ENCODE measurements around the gene C4BPA. TPM values are rescaled to one million over a fixed set of nuclear protein-coding genes. Genes with fewer than 3 reads are reported as not detected.
A peak's percentile ranks its signal among the peaks of the same experiment; 100 is the strongest.

Gene C4BPA
- total RNA-seq, 1 donor = not detected

GRCh38 chr1:207071426-207071825 is 32.6 kb upstream of the C4BPA start:
- no peaks in the 10 kb centered on the region for H3K9me3 ChIP-seq (ENCODE audit: low read depth, low read length)
- H3K4me2 ChIP-seq (ENCODE audit: insufficient read depth, low read length) = no peak overlapping the region
- no peaks in the 10 kb centered on the region for H4K20me1 ChIP-seq (ENCODE audit: insufficient read depth, low read length)
- H2AFZ ChIP-seq (ENCODE audit: low read length) = no peak overlapping the region
- H3K4me3 ChIP-seq (ENCODE audit: insufficient read depth, low read length) = no peak overlapping the region
- TF ChIP-seq, protein P1, sequence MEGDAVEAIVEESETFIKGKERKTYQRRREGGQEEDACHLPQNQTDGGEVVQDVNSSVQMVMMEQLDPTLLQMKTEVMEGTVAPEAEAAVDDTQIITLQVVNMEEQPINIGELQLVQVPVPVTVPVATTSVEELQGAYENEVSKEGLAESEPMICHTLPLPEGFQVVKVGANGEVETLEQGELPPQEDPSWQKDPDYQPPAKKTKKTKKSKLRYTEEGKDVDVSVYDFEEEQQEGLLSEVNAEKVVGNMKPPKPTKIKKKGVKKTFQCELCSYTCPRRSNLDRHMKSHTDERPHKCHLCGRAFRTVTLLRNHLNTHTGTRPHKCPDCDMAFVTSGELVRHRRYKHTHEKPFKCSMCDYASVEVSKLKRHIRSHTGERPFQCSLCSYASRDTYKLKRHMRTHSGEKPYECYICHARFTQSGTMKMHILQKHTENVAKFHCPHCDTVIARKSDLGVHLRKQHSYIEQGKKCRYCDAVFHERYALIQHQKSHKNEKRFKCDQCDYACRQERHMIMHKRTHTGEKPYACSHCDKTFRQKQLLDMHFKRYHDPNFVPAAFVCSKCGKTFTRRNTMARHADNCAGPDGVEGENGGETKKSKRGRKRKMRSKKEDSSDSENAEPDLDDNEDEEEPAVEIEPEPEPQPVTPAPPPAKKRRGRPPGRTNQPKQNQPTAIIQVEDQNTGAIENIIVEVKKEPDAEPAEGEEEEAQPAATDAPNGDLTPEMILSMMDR (IDR thresholded peaks at IDR 0.05; ENCODE audit: extremely low read depth, low read depth, low read length) = no peak
- H3K36me3 ChIP-seq (ENCODE audit: insufficient read depth, low read length) = no peaks in the 10 kb centered on the region
- H3K27ac ChIP-seq (ENCODE audit: low read depth, low read length) = no peak overlapping the region
- H3K79me2 ChIP-seq (ENCODE audit: insufficient read depth, low read length) = no peaks in the 10 kb centered on the region
- no peak for DNase-seq (ENCODE audit: insufficient read length, low spot score, missing footprints)
- no peaks in the 10 kb centered on the region for H3K27me3 ChIP-seq (ENCODE audit: insufficient read depth, low read length)
- H3K4me1 ChIP-seq (ENCODE audit: insufficient read depth, low read length) = peaks cover 2% of the 10 kb centered on the region

DNA sequence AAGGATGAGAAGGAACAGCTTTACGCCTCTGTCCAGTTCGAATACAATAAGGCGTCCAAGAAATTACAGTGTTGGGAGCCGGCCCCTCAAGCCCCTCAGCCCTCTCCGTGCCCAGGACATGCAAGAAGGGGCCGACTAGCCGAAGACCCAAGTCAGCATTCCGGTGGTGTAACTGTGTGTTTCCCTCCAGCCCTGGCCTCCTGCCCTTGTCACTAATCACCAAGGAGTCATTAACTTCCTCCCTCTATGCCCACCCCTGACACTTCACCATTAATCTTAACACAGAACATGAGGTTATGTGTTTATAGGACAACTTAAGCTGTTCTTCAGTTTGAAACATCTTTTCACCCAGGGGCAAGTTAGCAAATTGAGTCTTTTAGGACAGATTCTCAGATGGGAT is 31.8 kb upstream of the C4BPA start:
- no peak overlapping the region for H3K4me2 ChIP-seq (ENCODE audit: insufficient read depth, low read length)
- no peak overlapping the region for H2AFZ ChIP-seq (ENCODE audit: low read length)
- H3K36me3 ChIP-seq (ENCODE audit: insufficient read depth, low read length) = no peaks in the 10 kb centered on the region
- no peak overlapping the region for H3K27ac ChIP-seq (ENCODE audit: low read depth, low read length)
- H4K20me1 ChIP-seq (ENCODE audit: insufficient read depth, low read length) = no peaks in the 10 kb centered on the region
- no peaks in the 10 kb centered on the region for H3K79me2 ChIP-seq (ENCODE audit: insufficient read depth, low read length)
- H3K4me3 ChIP-seq (ENCODE audit: insufficient read depth, low read length) = no peak overlapping the region
- H3K4me1 ChIP-seq (ENCODE audit: insufficient read depth, low read length) = peaks cover 7% of the 10 kb centered on the region
- TF ChIP-seq, protein P1 (IDR thresholded peaks at IDR 0.05; ENCODE audit: extremely low read depth, low read depth, low read length) = no peak
- no peaks in the 10 kb centered on the region for H3K27me3 ChIP-seq (ENCODE audit: insufficient read depth, low read length)
- DNase-seq (ENCODE audit: insufficient read length, low spot score, missing footprints) = no peak
- H3K9me3 ChIP-seq (ENCODE audit: low read depth, low read length) = no peaks in the 10 kb centered on the region

GRCh38 chr1:207073906-207074820 is 29.9 kb upstream of the C4BPA start:
- no peak overlapping the region for H2AFZ ChIP-seq (ENCODE audit: low read length)
- H3K9me3 ChIP-seq (ENCODE audit: low read depth, low read length) = no peaks in the 10 kb centered on the region
- no peaks in the 10 kb centered on the region for H3K79me2 ChIP-seq (ENCODE audit: insufficient read depth, low read length)
- H3K4me3 ChIP-seq (ENCODE audit: insufficient read depth, low read length) = no peak overlapping the region
- peaks cover 7% of the 10 kb centered on the region for H3K4me1 ChIP-seq (ENCODE audit: insufficient read depth, low read length)
- no peaks in the 10 kb centered on the region for H3K27me3 ChIP-seq (ENCODE audit: insufficient read depth, low read length)
- no peaks in the 10 kb centered on the region for H3K36me3 ChIP-seq (ENCODE audit: insufficient read depth, low read length)
- no peak overlapping the region for H3K27ac ChIP-seq (ENCODE audit: low read depth, low read length)
- no peak overlapping the region for H3K4me2 ChIP-seq (ENCODE audit: insufficient read depth, low read length)
- no peak for DNase-seq (ENCODE audit: insufficient read length, low spot score, missing footprints)
- TF ChIP-seq, protein P1 (IDR thresholded peaks at IDR 0.05; ENCODE audit: extremely low read depth, low read depth, low read length) = no peak
- no peaks in the 10 kb centered on the region for H4K20me1 ChIP-seq (ENCODE audit: insufficient read depth, low read length)

DNA sequence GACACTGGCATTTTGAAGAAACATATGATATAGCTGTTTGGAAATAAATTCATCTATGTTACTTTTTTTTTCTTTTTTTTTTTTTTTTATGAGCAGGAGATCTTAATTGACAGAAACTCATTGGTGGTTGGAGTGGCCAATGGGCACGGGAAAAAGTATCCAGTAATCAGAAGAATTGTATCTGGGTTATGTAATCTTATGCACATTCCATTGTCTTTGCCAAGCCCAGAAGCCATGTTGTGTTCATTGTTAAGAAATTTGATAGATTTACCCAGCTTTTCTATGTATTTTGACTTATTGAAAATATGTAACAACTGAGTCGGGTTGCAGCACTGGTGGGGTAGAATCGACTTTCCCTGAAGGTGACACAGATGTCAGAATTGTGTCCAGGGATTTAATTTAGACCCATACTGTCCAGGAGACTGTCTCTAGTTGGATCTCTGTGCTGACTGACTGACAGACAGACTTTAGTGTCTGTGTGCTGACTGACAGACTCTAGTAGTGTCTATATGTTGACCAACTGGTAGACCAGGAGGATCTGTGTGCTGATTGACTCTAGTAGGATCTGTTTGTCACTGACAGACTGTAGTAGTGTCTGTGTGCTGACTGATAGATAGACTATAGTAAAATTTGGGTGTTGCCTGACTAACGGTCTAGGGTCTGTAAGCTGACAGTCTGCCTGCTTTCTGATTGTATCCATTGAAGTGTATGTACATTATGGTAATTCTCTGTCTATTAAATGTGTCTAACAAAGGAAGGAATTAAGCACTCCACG is 27.7 kb upstream of the C4BPA start:
- H4K20me1 ChIP-seq (ENCODE audit: insufficient read depth, low read length) = no peaks in the 10 kb centered on the region
- H3K4me3 ChIP-seq (ENCODE audit: insufficient read depth, low read length) = no peak overlapping the region
- no peaks in the 10 kb centered on the region for H3K36me3 ChIP-seq (ENCODE audit: insufficient read depth, low read length)
- H3K79me2 ChIP-seq (ENCODE audit: insufficient read depth, low read length) = no peaks in the 10 kb centered on the region
- H3K9me3 ChIP-seq (ENCODE audit: low read depth, low read length) = no peaks in the 10 kb centered on the region
- TF ChIP-seq, protein P1 (IDR thresholded peaks at IDR 0.05; ENCODE audit: extremely low read depth, low read depth, low read length) = no peak
- peak overlapping the region; percentile 23 for H2AFZ ChIP-seq (ENCODE audit: low read length)
- DNase-seq (ENCODE audit: insufficient read length, low spot score, missing footprints) = no peak
- H3K4me2 ChIP-seq (ENCODE audit: insufficient read depth, low read length) = no peak overlapping the region
- peaks cover 7% of the 10 kb centered on the region for H3K4me1 ChIP-seq (ENCODE audit: insufficient read depth, low read length)
- H3K27me3 ChIP-seq (ENCODE audit: insufficient read depth, low read length) = no peaks in the 10 kb centered on the region
- H3K27ac ChIP-seq (ENCODE audit: low read depth, low read length) = no peak overlapping the region

Measured in osteoblast (primary cell).